Neutrophil (primary cell): Measurements from ENCODE around the gene ZNF534.
A peak's percentile ranks its signal among the peaks of the same experiment; 100 is the strongest.

ENCODE experiments used
- H3K27ac ChIP-seq: fragments of 200-600 bp; sonication (generic); 2 replicates; pipeline ENCODE4 v1.5.1; 2016; ENCODE audit warnings: mild to moderate bottlenecking, moderate library complexity
- H3K27me3 ChIP-seq: fragments of 200-600 bp; sonication (generic); 2 replicates; pipeline ENCODE4 v1.6.0; 2016; ENCODE audit warnings: mild to moderate bottlenecking
- H3K36me3 ChIP-seq: fragments of 200-600 bp; sonication (generic); 2 replicates; pipeline ENCODE4 v1.5.1; 2017
- H3K4me1 ChIP-seq, 2 experiments: fragments of 200-600 bp in 1 of 2; sonication (generic) in 1 of 2; 1 replicate in 1 of 2; 2 replicates in 1 of 2; pipeline versions ENCODE4 v1.5.1 to v1.6.1; 2013 to 2016; ENCODE audit warnings: low read depth in 1 of 2, low read length in 1 of 2, mild to moderate bottlenecking in 1 of 2, moderate library complexity in 1 of 2; ENCODE audit not compliant: control insufficient read depth in 1 of 2, insufficient read depth in 1 of 2
- H3K4me3 ChIP-seq, 2 experiments: fragments of 200-600 bp in 1 of 2; sonication (generic) in 1 of 2; 1 replicate in 1 of 2; 2 replicates in 1 of 2; pipeline ENCODE4 v1.5.1; 2013 to 2016; ENCODE audit warnings: low read depth in 1 of 2, low read length in 1 of 2, mild to moderate bottlenecking in 1 of 2, moderate library complexity in 1 of 2
- H3K9me3 ChIP-seq: fragments of 200-600 bp; sonication (generic); 2 replicates; pipeline ENCODE4 v1.5.1; 2016
- TF ChIP-seq, protein P1 (sequence below): fragments of 200-600 bp; sonication (generic); IDR thresholded peaks from 2 replicates; pipeline ENCODE4 v1.5.1; 2016; ENCODE audit warnings: antibody characterized with exemption

ZNF534 gene

DNA sequence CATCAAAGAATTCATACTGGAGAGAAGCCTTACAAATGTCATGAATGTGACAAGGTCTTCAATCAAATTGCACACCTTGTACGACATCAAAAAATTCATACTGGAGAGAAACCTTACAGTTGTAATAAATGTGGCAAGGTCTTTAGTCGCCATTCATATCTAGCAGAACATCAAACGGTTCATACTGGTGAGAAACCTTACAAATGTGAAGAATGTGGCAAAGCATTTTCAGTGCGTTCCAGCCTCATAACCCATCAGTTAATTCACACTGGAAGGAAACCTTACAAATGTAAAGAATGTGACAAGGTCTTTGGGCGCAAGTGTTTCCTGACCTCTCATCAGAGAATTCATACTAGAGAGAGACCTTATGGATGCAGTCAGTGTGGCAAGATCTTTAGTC lies 13.2 kb upstream of the ZNF534 start:
- TF ChIP-seq, protein P1, sequence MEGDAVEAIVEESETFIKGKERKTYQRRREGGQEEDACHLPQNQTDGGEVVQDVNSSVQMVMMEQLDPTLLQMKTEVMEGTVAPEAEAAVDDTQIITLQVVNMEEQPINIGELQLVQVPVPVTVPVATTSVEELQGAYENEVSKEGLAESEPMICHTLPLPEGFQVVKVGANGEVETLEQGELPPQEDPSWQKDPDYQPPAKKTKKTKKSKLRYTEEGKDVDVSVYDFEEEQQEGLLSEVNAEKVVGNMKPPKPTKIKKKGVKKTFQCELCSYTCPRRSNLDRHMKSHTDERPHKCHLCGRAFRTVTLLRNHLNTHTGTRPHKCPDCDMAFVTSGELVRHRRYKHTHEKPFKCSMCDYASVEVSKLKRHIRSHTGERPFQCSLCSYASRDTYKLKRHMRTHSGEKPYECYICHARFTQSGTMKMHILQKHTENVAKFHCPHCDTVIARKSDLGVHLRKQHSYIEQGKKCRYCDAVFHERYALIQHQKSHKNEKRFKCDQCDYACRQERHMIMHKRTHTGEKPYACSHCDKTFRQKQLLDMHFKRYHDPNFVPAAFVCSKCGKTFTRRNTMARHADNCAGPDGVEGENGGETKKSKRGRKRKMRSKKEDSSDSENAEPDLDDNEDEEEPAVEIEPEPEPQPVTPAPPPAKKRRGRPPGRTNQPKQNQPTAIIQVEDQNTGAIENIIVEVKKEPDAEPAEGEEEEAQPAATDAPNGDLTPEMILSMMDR, result no peak

DNA sequence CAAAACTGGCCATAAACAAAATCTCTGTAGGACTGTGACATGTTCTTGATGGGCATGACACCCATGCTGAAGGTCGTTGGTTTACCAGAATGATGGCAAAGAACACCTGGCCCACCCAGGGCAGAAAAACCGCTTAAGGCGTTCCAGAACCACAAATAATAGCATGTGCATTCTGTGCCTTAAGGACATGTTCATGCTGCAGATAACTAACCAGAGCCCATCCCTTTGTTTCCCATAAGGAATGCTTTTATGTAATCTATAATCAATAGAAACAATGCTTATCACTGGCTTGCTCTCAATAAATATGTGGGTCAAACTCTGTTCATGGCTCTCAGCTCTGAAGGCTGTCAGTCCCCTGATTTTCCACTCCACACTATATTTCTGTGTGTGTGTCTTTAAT lies 13.2 kb downstream of the ZNF534 start:
- TF ChIP-seq, protein P1, result no peak
- Histone ChIP-seq H3K27me3 (no peaks in the 10 kb centered on the region), H3K4me3 (no peak overlapping the region), H3K36me3 (no peaks in the 10 kb centered on the region), H3K4me1 (no peaks in the 10 kb centered on the region), H3K9me3 (peaks cover 16% of the 10 kb centered on the region), H3K27ac (no peak overlapping the region)

More for the DNA sequence above, 13.2 kb upstream of the ZNF534 start:
- no peaks in the 10 kb centered on the region for H3K4me1 ChIP-seq
- H3K27ac ChIP-seq, result no peak overlapping the region
- H3K36me3 ChIP-seq, result no peaks in the 10 kb centered on the region
- peaks cover 24% of the 10 kb centered on the region for H3K9me3 ChIP-seq
- H3K4me3 ChIP-seq, result no peak overlapping the region
- no peaks in the 10 kb centered on the region for H3K27me3 ChIP-seq

DNA sequence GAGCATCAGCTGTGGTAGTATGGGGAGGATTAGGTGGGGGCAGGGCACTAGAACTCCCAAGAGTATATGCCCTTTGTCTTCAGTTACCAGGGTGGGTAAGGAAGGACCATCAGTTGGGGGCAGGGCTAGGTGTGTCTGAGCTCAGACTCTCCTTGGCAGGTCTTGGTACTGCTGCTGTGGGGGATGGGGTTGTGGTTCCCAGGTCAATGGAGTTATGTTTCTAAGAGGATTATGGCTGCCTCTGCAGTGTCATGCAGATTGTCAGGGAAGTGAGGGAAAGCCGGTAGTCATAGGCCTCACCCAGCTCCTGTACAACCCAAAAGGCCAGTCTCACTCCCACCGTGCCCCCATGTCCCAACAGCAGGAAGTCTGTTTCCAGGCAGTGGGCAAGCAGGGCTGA lies 15.6 kb downstream of the ZNF534 start:
- no peaks in the 10 kb centered on the region for H3K36me3 ChIP-seq
- peaks cover 9% of the 10 kb centered on the region for H3K9me3 ChIP-seq
- H3K27ac ChIP-seq, result no peak overlapping the region
- no peaks in the 10 kb centered on the region for H3K27me3 ChIP-seq
- TF ChIP-seq, protein P1, result no peak
- H3K4me3 ChIP-seq, result no peak overlapping the region
- H3K4me1 ChIP-seq, result no peaks in the 10 kb centered on the region

DNA sequence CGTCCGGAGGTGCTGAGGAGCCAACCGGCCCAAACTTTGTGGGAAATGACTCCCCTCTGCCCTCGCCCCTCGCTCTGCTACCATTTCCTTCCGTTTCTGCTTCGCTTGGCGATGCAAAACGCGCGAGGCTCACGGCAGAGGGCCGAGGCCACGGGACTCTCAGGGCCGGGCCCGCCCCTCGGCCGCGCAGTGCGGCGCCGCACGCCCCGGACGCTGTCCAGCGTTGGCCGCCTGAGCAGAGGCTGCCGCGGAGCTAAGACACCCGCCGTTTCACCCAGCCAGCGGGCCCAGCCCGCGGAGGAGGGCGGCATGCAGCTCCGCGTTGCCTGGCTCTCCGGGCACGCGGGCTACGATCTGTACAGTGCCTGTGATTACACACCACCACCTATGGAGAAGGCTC lies 22.3 kb downstream of the ZNF534 start:
- Histone ChIP-seq H3K4me3 (no peak overlapping the region), H3K4me1 (peaks cover 0 to 9% of the 10 kb centered on the region in 2 experiments), H3K27me3 (peaks cover 18% of the 10 kb centered on the region), H3K36me3 (no peaks in the 10 kb centered on the region), H3K9me3 (peaks cover 35% of the 10 kb centered on the region), H3K27ac (no peak overlapping the region)
- TF ChIP-seq, protein P1, result no peak

DNA sequence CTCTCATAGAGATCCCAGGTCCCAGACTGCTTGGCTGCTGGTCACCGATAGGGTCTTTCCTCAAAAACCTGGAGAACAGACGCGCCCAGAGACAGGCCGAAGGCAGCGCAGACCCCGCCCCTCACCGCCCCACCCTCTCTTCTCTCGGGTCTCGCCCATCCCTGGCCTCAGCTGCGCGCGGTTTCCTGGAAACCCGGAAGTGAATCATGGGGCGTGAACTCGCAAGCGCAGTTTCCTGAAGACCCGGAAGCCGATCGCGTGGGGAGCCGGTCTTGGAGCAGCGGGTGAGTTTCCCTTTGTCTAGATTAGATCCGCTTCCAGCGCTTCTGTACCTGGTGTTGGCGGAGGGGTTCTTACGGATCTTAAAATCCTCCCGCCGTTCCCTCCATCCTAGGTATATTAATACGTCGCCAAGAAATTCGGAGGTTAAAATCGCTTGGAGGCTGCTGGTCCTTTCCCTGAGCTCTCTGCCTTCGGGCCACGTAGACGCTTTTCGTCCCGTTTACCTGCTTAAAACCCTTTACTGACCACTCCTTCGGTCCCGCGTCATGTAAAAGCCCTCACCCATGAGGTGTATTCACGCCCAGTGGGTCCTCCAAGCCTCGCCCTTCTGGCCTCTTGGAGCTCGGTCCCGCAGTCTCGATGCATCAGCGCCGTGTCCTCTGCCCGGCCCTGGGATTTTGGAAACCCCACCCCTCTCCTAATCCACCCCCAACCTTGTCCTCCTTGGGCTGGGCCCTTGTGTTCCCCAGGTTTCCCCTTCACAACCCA lies 24.6 kb downstream of the ZNF534 start, which contains the start of gene ZNF578:
TSS of gene ZNF578 (plus strand) at position 230 of the 771 bp plus-strand sequence. CDS start 48,293 bp downstream, outside the sequence.
- peaks cover 18% of the 10 kb centered on the region for H3K27me3 ChIP-seq
- H3K27ac ChIP-seq, result no peak within 1 kb of the TSS
- peaks cover 0 to 9% of the 10 kb centered on the region in 2 experiments for H3K4me1 ChIP-seq
- H3K9me3 ChIP-seq, result peaks cover 36% of the 10 kb centered on the region
- H3K36me3 ChIP-seq, result no peaks in the 10 kb centered on the region
- peak within 1 kb of the TSS; percentile 27 to 52 for H3K4me3 ChIP-seq
- TF ChIP-seq, protein P1, result no peak
